Adrenal gland (tissue), 19 donors: ENCODE measurements around the gene MRPL38. TPM values are rescaled to one million over a fixed set of nuclear protein-coding genes. Genes with fewer than 3 reads are reported as not detected.
A peak's percentile ranks its signal among the peaks of the same experiment; 100 is the strongest.

Experiments
- DNase-seq, 7 donors: peaks; one replicate each; pipeline ENCODE4 v3.0.0-alpha.2; 2019 to 2020
- H3K27ac ChIP-seq, 5 donors: fragments of 200-600 bp; sonication (generic) in 4 of 5; 1 replicate in 3 of 5; 2 replicates in 2 of 5; pipeline versions ENCODE4 v1.5.1 to v1.8.0; 2016 to 2020; ENCODE audit warnings: mild to moderate bottlenecking in 1 of 5
- H3K27me3 ChIP-seq: fragments of 200-600 bp; 2 replicates; pipeline ENCODE4 v1.8.0; 2021
- H3K36me3 ChIP-seq, 2 donors: fragments of 200-600 bp; replicated peaks in 1 of 2; 1 replicate in 1 of 2; 2 replicates in 1 of 2; pipeline versions ENCODE4 v1.5.1 to v1.8.0; 2018 to 2022
- H3K4me1 ChIP-seq, 2 donors: fragments of 200-600 bp; replicated peaks in 1 of 2; 1 replicate in 1 of 2; 2 replicates in 1 of 2; pipeline versions ENCODE4 v1.5.1 to v1.8.0; 2018 to 2021
- H3K4me3 ChIP-seq, 4 donors: fragments of 200-600 bp; sonication (generic) in 3 of 4; one replicate each; pipeline ENCODE4 v1.5.1; 2016 to 2018
- H3K9me3 ChIP-seq, 3 donors: fragments of 200-600 bp; sonication (generic) in 1 of 3; replicated peaks in 1 of 3; 1 replicate in 2 of 3; 2 replicates in 1 of 3; pipeline versions ENCODE4 v1.5.1 to v1.8.0; 2016 to 2021
- POLR2A ChIP-seq, 2 donors: fragments of 450-650 bp; IDR thresholded peaks; one replicate each; pipeline ENCODE4 v1.6.1; 2017; ENCODE audit warnings: antibody characterized with exemption in 2 of 2, mild to moderate bottlenecking in 2 of 2, moderate library complexity in 1 of 2
- WGBS, 4 donors: extraction: QIAGEN DNeasy Blood & Tissue Kit in 2 of 4; methylation state at CpG; one replicate each; pipeline versions ENCODE4 v1.1.5 to v1.1.7; 2013 to 2017; 5-methylcytosine and 5-hydroxymethylcytosine counted together
- intact Hi-C, 2 donors: fragments of 100-400 bp; cut with DNase I; formaldehyde crosslinking; loops; one replicate each; pipeline versions ENCODE4 v1.14.1 to v1.15.0; 2022 to 2023
- long read RNA-seq, 10 donors: library from polyadenylated mRNA in 3 of 10; unstranded in 2 of 10; stranded (forward) in 1 of 10; transcript quantifications; one replicate each; pipeline ENCODE4 v2.0.0 and lab custom pipeline, GENCODE V29; 2021 to 2026
- polyA plus RNA-seq, 3 donors: library from polyadenylated mRNA; stranded (reverse); fragments of 200-250 nt in 2 of 3; fragments of 350-450 nt in 1 of 3; fragmentation: Illumina TruSeq in 1 of 3; extraction: RNeasy Lipid Tissue Mini Kit (QIAGEN cat#74804) in 1 of 3; gene quantifications; one replicate each; pipeline ENCODE4 v1.2.3, GENCODE V29; 2013 to 2014
- total RNA-seq, 9 donors: library from RNA; depleted of rRNA in 4 of 9; stranded (reverse); fragments of >200 nt in 4 of 9; fragments of 120-200 nt in 1 of 9; fragmentation: NEBNext Ultra II Directional in 1 of 9; extraction: Animal tissue kit (Norgen Biotek cat#: 25700) in 1 of 9; gene quantifications; one replicate each; pipeline versions ENCODE4 v1.1.0 to v1.2.4, GENCODE V29; 2013 to 2023
- TF ChIP-seq, protein P1 (sequence below), 6 experiments: fragments of 450-650 bp in 4 of 6; fragments of 200-600 bp in 2 of 6; sonication (generic) in 1 of 6; IDR thresholded peaks; 1 replicate in 5 of 6; 2 replicates in 1 of 6; pipeline versions ENCODE4 v1.5.1 to v1.8.0; 2016 to 2021; ENCODE audit warnings: antibody characterized with exemption in 6 of 6, mild to moderate bottlenecking in 2 of 6, moderate library complexity in 1 of 6
- donor health status: healthy with polysubstance abuse.
- donor health status: Bipolar disorder and iron deficiency.
- donor health status: DM: yes; HTN: yes; CAD: no.
- donor health status: DM: no; HTN: no; CAD: no.
- donor health status: DM: no; HTN: no; CAD: no.
- donor health status: DM: yes; HTN: yes; CAD: no.

The MRPL38 gene
- total RNA-seq = 100 to 1,000 TPM in 4 of 9 donors, 10 to 100 TPM in 5; 36.7 to 153 (median 64.2) TPM
- polyA plus RNA-seq = 100 to 1,000 TPM in 2 of 3 donors, 10 to 100 TPM in 1; 60.3 to 214 (median 187) TPM
- long read RNA-seq, donor 1, transcript MRPL38-201 (9 exons, 1,888 nt) = major isoform, 45 of 52 reads
- long read RNA-seq, donor 1, transcript MRPL38-211 (3 exons, 525 nt) = minor isoform, 5 of 52 reads
- long read RNA-seq, donor 1, partial matches to known transcripts = 0 of 52 reads
- long read RNA-seq, donor 1, other reads (novel, unspliced or antisense) = 0 of 52 reads
- long read RNA-seq, donor 2, transcript MRPL38-201 (9 exons, 1,888 nt) = major isoform, 25 of 30 reads
- long read RNA-seq, donor 2, partial matches to known transcripts = 0 of 30 reads
- long read RNA-seq, donor 2, other reads (novel, unspliced or antisense) = 0 of 30 reads
- long read RNA-seq, donor 3, transcript MRPL38-201 (9 exons, 1,888 nt) = major isoform, 33 of 36 reads
- long read RNA-seq, donor 3, partial matches to known transcripts = 0 of 36 reads
- long read RNA-seq, donor 3, other reads (novel, unspliced or antisense) = 0 of 36 reads
- long read RNA-seq, donor 4, transcript MRPL38-201 (9 exons, 1,888 nt) = major isoform, 134 of 146 reads
- long read RNA-seq, donor 4, partial matches to known transcripts = 5 of 146 reads
- long read RNA-seq, donor 4, other reads (novel, unspliced or antisense) = 5 of 146 reads
- long read RNA-seq, donor 5, transcript MRPL38-201 (9 exons, 1,888 nt) = major isoform, 229 of 244 reads
- long read RNA-seq, donor 5, partial matches to known transcripts = 5 of 244 reads
- long read RNA-seq, donor 5, other reads (novel, unspliced or antisense) = 10 of 244 reads
- long read RNA-seq, donor 6, transcript MRPL38-201 (9 exons, 1,888 nt) = major isoform, 73 of 81 reads
- long read RNA-seq, donor 6, partial matches to known transcripts = 1 of 81 reads
- long read RNA-seq, donor 6, other reads (novel, unspliced or antisense) = 7 of 81 reads
- long read RNA-seq, donor 7, transcript MRPL38-201 (9 exons, 1,888 nt) = major isoform, 13 of 16 reads
- long read RNA-seq, donor 7, partial matches to known transcripts = 0 of 16 reads
- long read RNA-seq, donor 7, other reads (novel, unspliced or antisense) = 0 of 16 reads
- long read RNA-seq, donor 8, transcript MRPL38-201 (9 exons, 1,888 nt) = major isoform, 40 of 48 reads
- long read RNA-seq, donor 8, partial matches to known transcripts = 0 of 48 reads
- long read RNA-seq, donor 8, other reads (novel, unspliced or antisense) = 0 of 48 reads
- long read RNA-seq, donor 9, transcript MRPL38-201 (9 exons, 1,888 nt) = major isoform, 30 of 34 reads
- long read RNA-seq, donor 9, partial matches to known transcripts = 0 of 34 reads
- long read RNA-seq, donor 9, other reads (novel, unspliced or antisense) = 0 of 34 reads
- long read RNA-seq, donor 10, transcript MRPL38-201 (9 exons, 1,888 nt) = major isoform, 26 of 27 reads
- long read RNA-seq, donor 10, partial matches to known transcripts = 0 of 27 reads
- long read RNA-seq, donor 10, other reads (novel, unspliced or antisense) = 0 of 27 reads

DNA sequence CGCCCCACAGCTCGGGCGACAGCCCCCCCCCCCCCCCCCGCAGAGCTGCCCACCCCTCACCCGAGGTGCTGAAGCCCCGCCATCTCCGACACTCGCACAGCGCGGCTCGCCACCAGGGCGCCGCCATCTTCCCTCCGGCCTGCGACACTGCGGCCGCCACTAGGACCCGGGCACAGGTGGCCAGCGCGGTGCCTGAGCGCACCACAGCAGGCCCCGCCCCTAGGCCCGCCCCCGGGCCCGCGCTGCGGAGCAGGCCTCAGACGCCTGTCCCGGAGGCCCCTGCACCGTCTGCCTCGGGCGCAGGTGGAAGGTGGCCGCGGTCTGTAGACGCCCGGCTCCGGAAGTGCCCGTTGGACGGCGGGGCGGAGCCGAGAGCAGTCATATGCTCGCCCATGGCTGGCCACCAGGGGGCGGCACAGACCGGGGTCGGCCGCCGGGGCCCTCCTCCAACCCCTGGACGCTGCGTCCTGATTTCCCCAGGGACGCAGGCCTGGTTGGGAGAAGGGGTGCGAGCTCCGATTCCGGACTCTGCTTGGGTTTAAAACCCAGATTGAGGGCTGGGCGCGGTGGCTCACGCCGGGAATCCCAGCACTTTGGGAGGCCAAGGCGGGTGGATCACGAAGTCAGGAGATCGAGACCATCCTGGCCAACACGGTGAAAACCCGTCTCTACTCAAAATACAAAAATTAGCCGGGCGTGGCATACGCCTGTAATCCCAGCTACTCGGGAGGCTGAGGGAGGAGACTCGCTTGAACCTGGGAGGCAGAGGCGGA lies at the start of gene MRPL38:
TSS of gene MRPL38 (minus strand) at position 136 of the 773 bp plus-strand sequence. CDS start at position 127, 9 bp downstream.
- no peaks in the 10 kb centered on the region for H3K9me3 ChIP-seq
- H3K4me1 ChIP-seq = peaks cover 11 to 12% of the 10 kb centered on the region in 2 donors
- DNase-seq = peak; percentile 94 to 97 (median 95)
- intact Hi-C loops = loop anchor here in 1 of 2 donors (5.0 kb wide), 1 partner anchor 97 kb away; the partner anchor contains the start of gene CDK3
- TF ChIP-seq, protein P1, sequence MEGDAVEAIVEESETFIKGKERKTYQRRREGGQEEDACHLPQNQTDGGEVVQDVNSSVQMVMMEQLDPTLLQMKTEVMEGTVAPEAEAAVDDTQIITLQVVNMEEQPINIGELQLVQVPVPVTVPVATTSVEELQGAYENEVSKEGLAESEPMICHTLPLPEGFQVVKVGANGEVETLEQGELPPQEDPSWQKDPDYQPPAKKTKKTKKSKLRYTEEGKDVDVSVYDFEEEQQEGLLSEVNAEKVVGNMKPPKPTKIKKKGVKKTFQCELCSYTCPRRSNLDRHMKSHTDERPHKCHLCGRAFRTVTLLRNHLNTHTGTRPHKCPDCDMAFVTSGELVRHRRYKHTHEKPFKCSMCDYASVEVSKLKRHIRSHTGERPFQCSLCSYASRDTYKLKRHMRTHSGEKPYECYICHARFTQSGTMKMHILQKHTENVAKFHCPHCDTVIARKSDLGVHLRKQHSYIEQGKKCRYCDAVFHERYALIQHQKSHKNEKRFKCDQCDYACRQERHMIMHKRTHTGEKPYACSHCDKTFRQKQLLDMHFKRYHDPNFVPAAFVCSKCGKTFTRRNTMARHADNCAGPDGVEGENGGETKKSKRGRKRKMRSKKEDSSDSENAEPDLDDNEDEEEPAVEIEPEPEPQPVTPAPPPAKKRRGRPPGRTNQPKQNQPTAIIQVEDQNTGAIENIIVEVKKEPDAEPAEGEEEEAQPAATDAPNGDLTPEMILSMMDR (IDR thresholded peaks at IDR 0.05) = peak; percentile 97 to 100 (median 99)
- peak; percentile 7 to 88 for TF ChIP-seq POLR2A (IDR thresholded peaks at IDR 0.05)
- peak within 1 kb of the TSS; percentile 72 to 93 (median 83) for H3K27ac ChIP-seq
- peak within 1 kb of the TSS in 3 of 4 donors; percentile 48 to 93 (median 88) for H3K4me3 ChIP-seq
- H3K36me3 ChIP-seq = peaks cover 0 to 32% of the 10 kb centered on the region in 2 donors
- WGBS, 4 donors = 1 to 7% (median 4%) methylated on average over 15 to 64 of the region's 69 CpGs
- H3K27me3 ChIP-seq = no peaks in the 10 kb centered on the region

GRCh38 chr17:75950855-75951554 lies 46.3 kb upstream of the MRPL38 start:
- no peaks in the 10 kb centered on the region for H3K9me3 ChIP-seq
- no peak for TF ChIP-seq POLR2A (IDR thresholded peaks at IDR 0.05)
- TF ChIP-seq, protein P1 (IDR thresholded peaks at IDR 0.05) = no peak
- 83 to 91% (median 89%) methylated on average over 7 to 8 of the region's 8 CpGs for WGBS, 4 donors
- H3K36me3 ChIP-seq = peaks cover 0 to 99% of the 10 kb centered on the region in 2 donors
- intact Hi-C loops = no loop called here
- H3K4me1 ChIP-seq = no peaks in the 10 kb centered on the region
- no peak for DNase-seq
- H3K4me3 ChIP-seq = no peak overlapping the region
- no peaks in the 10 kb centered on the region for H3K27me3 ChIP-seq
- H3K27ac ChIP-seq = no peak overlapping the region

GRCh38 chr17:75950421-75950820 lies 45.7 kb upstream of the MRPL38 start:
- H3K4me1 ChIP-seq = no peaks in the 10 kb centered on the region
- H3K27ac ChIP-seq = no peak overlapping the region
- H3K4me3 ChIP-seq = no peak overlapping the region
- TF ChIP-seq, protein P1 (IDR thresholded peaks at IDR 0.05) = no peak
- TF ChIP-seq POLR2A (IDR thresholded peaks at IDR 0.05) = no peak
- no peak for DNase-seq
- 89 to 96% (median 91%) methylated on average over 6 of the region's 6 CpGs for WGBS, 4 donors
- peaks cover 0 to 99% of the 10 kb centered on the region in 2 donors for H3K36me3 ChIP-seq
- intact Hi-C loops = no loop called here
- H3K27me3 ChIP-seq = no peaks in the 10 kb centered on the region
- no peaks in the 10 kb centered on the region for H3K9me3 ChIP-seq
